ENCODE measurements around the gene OSBPL2. TPM values are rescaled to one million over a fixed set of nuclear protein-coding genes. Genes with fewer than 3 reads are reported as not detected.

OSBPL2 gene
- total and polyA plus RNA-seq, 4 donors, result 9.9 to 19.7 (median 12.3) TPM

- H3K9me3 ChIP-seq (ENCODE audit: control insufficient read depth in 4 of 4, low read length in 3 of 4), result no peaks in the 10 kb centered on the region
- H3K27me3 ChIP-seq (ENCODE audit: control insufficient read depth in 4 of 4, insufficient read depth in 4 of 4, low read length in 3 of 4), result no peaks in the 10 kb centered on the region
- H3K4me3 ChIP-seq (ENCODE audit: low read depth in 1 of 3, low read length in 3 of 3), result no peak overlapping the region
- H3K9ac ChIP-seq (ENCODE audit: low read depth in 1 of 2, low read length in 2 of 2), result no peak overlapping the region
- WGBS, result 93% methylated on average over 20 of the region's 20 CpGs
- no peak overlapping the region for H3K27ac ChIP-seq (ENCODE audit: low read depth in 1 of 2, low read length in 2 of 2)
- peaks cover 2 to 45% (median 18%) of the 10 kb centered on the region in 4 donors for H3K36me3 ChIP-seq (ENCODE audit: control insufficient read depth in 4 of 4, insufficient read depth in 3 of 4, low read depth in 1 of 4, low read length in 3 of 4)
- TF ChIP-seq, protein P1, sequence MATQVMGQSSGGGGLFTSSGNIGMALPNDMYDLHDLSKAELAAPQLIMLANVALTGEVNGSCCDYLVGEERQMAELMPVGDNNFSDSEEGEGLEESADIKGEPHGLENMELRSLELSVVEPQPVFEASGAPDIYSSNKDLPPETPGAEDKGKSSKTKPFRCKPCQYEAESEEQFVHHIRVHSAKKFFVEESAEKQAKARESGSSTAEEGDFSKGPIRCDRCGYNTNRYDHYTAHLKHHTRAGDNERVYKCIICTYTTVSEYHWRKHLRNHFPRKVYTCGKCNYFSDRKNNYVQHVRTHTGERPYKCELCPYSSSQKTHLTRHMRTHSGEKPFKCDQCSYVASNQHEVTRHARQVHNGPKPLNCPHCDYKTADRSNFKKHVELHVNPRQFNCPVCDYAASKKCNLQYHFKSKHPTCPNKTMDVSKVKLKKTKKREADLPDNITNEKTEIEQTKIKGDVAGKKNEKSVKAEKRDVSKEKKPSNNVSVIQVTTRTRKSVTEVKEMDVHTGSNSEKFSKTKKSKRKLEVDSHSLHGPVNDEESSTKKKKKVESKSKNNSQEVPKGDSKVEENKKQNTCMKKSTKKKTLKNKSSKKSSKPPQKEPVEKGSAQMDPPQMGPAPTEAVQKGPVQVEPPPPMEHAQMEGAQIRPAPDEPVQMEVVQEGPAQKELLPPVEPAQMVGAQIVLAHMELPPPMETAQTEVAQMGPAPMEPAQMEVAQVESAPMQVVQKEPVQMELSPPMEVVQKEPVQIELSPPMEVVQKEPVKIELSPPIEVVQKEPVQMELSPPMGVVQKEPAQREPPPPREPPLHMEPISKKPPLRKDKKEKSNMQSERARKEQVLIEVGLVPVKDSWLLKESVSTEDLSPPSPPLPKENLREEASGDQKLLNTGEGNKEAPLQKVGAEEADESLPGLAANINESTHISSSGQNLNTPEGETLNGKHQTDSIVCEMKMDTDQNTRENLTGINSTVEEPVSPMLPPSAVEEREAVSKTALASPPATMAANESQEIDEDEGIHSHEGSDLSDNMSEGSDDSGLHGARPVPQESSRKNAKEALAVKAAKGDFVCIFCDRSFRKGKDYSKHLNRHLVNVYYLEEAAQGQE (IDR thresholded peaks at IDR 0.05), result no peak
- TF ChIP-seq EGR1 (IDR thresholded peaks at IDR 0.05; ENCODE audit: low read depth in 2 of 2) (no peak), CTCF (IDR thresholded peaks at IDR 0.05; ENCODE audit: low read depth, low read length, missing input control) (no peak), YY1 (IDR thresholded peaks at IDR 0.05) (no peak), HNF4G (IDR thresholded peaks at IDR 0.05) (no peak), ATF3 (IDR thresholded peaks at IDR 0.05) (no peak), TAF1 (conservative IDR thresholded peaks at IDR 0.05) (no peak), SP1 (IDR thresholded peaks at IDR 0.05) (no peak), GABPA (IDR thresholded peaks at IDR 0.05 in 1 of 2, conservative IDR thresholded peaks at IDR 0.05 in 1 of 2) (no peak), MAX (IDR thresholded peaks at IDR 0.05) (no peak), FOXA2 (IDR thresholded peaks at IDR 0.05) (no peak), RAD21 (IDR thresholded peaks at IDR 0.05) (no peak), JUND (IDR thresholded peaks at IDR 0.05) (no peak)
- H3K4me1 ChIP-seq (ENCODE audit: control insufficient read depth in 4 of 4, insufficient read depth in 4 of 4, low read length in 3 of 4), result no peaks in the 10 kb centered on the region
- no peak for DNase-seq (ENCODE audit: low spot score)
Measured at GRCh38 chr20:62258499-62259293, 20.4 kb downstream of the OSBPL2 start.

GRCh38 chr20:62259294-62259565 is 20.9 kb downstream of the OSBPL2 start:
- TF ChIP-seq RAD21 (IDR thresholded peaks at IDR 0.05) (no peak), FOXA1 (IDR thresholded peaks at IDR 0.05) (no peak), HNF4G (IDR thresholded peaks at IDR 0.05) (no peak), YY1 (IDR thresholded peaks at IDR 0.05) (no peak), ATF3 (IDR thresholded peaks at IDR 0.05) (no peak), RXRA (IDR thresholded peaks at IDR 0.05) (no peak), NR2F2 (IDR thresholded peaks at IDR 0.05) (no peak), JUND (IDR thresholded peaks at IDR 0.05) (no peak), TAF1 (conservative IDR thresholded peaks at IDR 0.05) (no peak), GABPA (IDR thresholded peaks at IDR 0.05 in 1 of 2, conservative IDR thresholded peaks at IDR 0.05 in 1 of 2) (no peak), FOXA2 (IDR thresholded peaks at IDR 0.05) (no peak), CTCF (IDR thresholded peaks at IDR 0.05; ENCODE audit: low read depth, low read length, missing input control) (no peak)
- TF ChIP-seq, protein P1 (IDR thresholded peaks at IDR 0.05), result no peak
- DNase-seq (ENCODE audit: low spot score), result no peak
- no peaks in the 10 kb centered on the region for H3K4me1 ChIP-seq (ENCODE audit: control insufficient read depth in 4 of 4, insufficient read depth in 4 of 4, low read length in 3 of 4)
- whole genome bisulfite sequencing, result 98% methylated on average over 8 of the region's 8 CpGs
- no peak overlapping the region for H3K27ac ChIP-seq (ENCODE audit: low read depth in 1 of 2, low read length in 2 of 2)
- H3K9me3 ChIP-seq (ENCODE audit: control insufficient read depth in 4 of 4, low read length in 3 of 4), result no peaks in the 10 kb centered on the region
- H3K4me3 ChIP-seq (ENCODE audit: low read depth in 1 of 3, low read length in 3 of 3), result no peak overlapping the region
- no peaks in the 10 kb centered on the region for H3K27me3 ChIP-seq (ENCODE audit: control insufficient read depth in 4 of 4, insufficient read depth in 4 of 4, low read length in 3 of 4)
- no peak overlapping the region for H3K9ac ChIP-seq (ENCODE audit: low read depth in 1 of 2, low read length in 2 of 2)
- peaks cover 2 to 49% (median 19%) of the 10 kb centered on the region in 4 donors for H3K36me3 ChIP-seq (ENCODE audit: control insufficient read depth in 4 of 4, insufficient read depth in 3 of 4, low read depth in 1 of 4, low read length in 3 of 4)

All from liver (tissue), 9 donors.